Measurements from ENCODE around the gene WDR27.
"Not testable (repeated sequence)": the region's sequence is repeated elsewhere in the genome, so short reads cannot be mapped to it uniquely, and the experiment has no call there.

- TF ChIP-seq, protein P1, sequence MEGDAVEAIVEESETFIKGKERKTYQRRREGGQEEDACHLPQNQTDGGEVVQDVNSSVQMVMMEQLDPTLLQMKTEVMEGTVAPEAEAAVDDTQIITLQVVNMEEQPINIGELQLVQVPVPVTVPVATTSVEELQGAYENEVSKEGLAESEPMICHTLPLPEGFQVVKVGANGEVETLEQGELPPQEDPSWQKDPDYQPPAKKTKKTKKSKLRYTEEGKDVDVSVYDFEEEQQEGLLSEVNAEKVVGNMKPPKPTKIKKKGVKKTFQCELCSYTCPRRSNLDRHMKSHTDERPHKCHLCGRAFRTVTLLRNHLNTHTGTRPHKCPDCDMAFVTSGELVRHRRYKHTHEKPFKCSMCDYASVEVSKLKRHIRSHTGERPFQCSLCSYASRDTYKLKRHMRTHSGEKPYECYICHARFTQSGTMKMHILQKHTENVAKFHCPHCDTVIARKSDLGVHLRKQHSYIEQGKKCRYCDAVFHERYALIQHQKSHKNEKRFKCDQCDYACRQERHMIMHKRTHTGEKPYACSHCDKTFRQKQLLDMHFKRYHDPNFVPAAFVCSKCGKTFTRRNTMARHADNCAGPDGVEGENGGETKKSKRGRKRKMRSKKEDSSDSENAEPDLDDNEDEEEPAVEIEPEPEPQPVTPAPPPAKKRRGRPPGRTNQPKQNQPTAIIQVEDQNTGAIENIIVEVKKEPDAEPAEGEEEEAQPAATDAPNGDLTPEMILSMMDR (IDR thresholded peaks at IDR 0.05; ENCODE audit: poor library complexity): not testable (repeated sequence)
- TF ChIP-seq EZH2 (IDR thresholded peaks at IDR 0.05; ENCODE audit: borderline replicate concordance); EZH2phosphoT487 (IDR thresholded peaks at IDR 0.05; ENCODE audit: low read depth, severe bottlenecking, unreplicated experiment): not testable (repeated sequence)
These were observed 190.0 kb downstream of the WDR27 start for GRCh38 chr6:169511785-169512184.
